Measurements from ENCODE around the gene NBAS.
"Not testable (repeated sequence)": the region's sequence is repeated elsewhere in the genome, so short reads cannot be mapped to it uniquely, and the experiment has no call there.

Gene NBAS

GRCh38 chr2:15298770-15299169, 262.4 kb downstream of the NBAS start:
- no peak for FAIRE-seq

- FAIRE-seq: no peak
Measured at GRCh38 chr2:15293262-15293937, 267.7 kb downstream of the NBAS start.

DNA sequence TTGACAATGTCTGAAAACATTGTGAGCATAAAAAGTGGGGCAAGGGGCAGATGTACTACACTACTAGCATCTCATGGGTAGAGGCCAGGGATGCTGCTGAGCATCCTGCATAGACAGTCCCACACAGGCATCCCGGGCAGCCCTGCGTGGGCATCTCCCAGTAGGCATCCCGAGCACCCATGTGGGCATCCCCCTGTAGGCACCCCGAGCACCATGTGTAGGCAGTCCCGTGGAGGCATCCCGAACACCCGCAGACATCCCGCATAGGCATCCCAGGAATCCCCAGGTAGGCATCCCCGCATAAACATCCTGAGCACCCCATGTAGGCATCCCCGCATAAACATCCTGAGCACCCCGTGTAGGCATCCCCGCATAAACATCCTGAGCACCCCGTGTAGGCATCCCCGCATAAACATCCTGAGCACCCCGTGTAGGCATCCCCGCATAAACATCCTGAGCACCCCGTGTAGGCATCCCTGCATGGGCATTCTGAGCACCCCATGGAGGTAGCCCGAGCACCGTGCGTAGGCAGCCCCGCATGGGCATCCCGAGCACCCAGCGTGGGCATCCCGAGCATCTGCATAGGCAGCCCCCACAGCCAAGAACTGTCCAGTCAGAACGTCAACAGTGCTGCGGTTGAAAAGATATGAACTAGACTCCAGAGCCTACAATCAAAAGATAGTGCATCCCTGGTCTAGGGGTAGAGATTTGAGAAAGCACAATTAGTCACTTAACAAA, 273.5 kb downstream of the NBAS start:
- FAIRE-seq: no peak

DNA sequence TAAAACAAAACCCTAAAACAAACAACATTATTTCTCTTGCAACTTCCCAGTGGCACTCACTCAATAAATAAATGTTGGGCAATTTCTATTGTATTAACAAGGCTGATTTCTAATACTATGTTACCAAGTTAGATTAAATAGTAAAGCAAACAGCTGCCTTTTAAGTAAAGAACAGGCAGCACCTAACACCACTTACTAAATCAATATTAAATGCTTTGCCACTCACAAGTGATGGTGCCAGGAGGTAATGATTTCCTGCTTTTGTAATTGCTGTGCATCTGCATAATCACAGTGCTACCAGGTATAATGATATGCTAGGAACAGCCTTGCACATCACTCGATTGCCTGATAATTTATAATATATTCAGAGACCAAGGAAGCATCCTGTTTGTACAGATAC, 276.5 kb downstream of the NBAS start:
- FAIRE-seq: no peak

DNA sequence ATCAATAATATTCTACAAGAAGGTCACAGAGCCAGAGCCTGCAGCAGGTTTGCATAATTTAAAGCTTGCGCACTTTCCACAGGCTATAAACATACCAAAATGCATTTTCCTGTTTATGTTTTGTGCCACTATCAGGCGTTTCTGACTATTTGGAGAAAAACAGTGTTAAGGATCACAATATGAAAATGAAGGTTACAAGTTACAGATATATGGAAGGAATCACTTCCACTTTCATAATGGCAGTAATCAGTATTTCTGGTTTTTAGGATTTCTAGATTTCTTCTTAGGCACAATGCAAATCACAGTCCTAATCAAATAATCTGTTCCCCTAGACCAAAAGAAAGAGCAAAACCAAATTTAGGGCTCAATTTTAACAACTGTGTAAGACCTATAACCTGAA, 279.5 kb downstream of the NBAS start:
- no peak for FAIRE-seq

GRCh38 chr2:15279201-15279876, 281.8 kb downstream of the NBAS start:
- no peak for FAIRE-seq

GRCh38 chr2:15278296-15278695, 282.8 kb downstream of the NBAS start:
- no peak for FAIRE-seq

DNA sequence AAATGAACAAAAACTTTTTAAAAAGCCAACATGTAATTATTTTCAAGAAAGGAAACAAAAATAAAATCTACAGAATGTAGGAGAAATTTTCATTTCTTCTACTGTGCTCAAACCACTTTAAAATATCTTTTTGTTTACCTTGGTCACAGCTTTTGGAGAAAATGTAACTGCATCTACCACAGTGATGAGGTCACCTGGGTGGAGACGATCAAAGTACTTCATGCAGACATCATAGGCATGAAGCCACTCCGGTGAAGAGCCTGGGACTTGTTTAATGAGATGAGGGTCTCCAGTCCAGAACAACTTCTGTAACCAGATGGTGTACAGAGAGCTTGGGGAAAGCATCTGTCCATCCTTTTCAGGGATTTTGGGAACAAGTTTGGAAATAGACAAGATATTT, 285.8 kb downstream of the NBAS start:
- FAIRE-seq: peak; percentile 6

DNA sequence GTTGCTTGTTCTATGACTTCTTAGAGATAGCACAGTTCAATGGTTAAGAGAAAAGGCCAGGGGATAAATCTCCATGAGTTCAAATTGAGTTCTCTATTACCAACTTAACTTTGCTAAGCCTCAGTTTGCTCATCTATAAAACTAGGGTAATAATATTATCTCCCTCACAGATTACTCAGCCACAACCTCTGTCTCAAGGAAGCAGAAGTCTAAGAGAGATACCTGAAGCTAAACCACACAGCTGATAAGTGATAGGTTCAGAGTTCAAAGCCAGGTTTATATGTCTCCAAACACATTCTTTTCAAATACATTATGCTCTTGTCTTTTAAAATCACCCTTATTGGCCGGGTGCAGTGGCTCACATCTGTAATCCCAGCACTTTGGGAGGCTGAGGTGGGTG, 287.7 kb downstream of the NBAS start:
- no peak for FAIRE-seq

DNA sequence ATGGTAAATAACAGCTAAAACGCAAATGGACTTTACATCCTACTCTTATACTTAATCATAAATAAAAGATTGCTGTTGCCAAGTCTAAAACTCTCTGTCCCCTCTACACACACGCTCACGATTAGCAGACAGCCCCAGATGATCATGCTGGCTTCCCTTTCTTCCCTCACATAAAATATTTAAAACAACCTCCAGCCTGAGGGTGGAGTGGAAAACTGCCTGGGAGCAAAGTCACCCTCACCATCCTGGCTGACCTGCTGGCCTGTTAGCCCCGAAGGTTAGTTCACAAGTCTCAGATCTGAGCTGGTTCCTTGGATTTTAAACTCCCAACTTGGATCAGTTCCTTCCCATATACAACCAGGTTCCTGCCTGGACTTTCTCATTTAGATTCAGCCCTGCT, 288.2 kb downstream of the NBAS start:
- no peak for FAIRE-seq

GRCh38 chr2:15271941-15272542, 289.1 kb downstream of the NBAS start:
- no peak for FAIRE-seq

GRCh38 chr2:15271276-15271675, 289.9 kb downstream of the NBAS start:
- no peak for FAIRE-seq

DNA sequence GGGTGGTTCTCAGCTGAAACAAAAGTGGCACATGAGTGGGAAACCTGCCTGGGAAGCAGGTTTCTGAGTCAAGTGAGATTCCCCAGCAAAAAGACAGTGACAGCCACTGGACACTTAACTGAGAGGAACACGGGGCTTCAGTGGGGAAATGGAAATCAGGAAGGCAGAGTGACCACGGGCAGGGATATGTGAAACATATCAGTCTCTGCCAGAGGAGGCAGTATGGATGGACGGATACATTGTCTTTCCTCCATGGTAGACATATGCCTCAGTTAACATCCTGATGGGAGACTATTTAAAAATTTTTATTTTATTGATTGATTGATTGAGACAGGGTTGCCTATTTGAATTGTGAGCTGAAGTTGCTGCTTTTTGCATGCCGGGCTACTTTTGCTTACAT, 292.1 kb downstream of the NBAS start:
- no peak for FAIRE-seq

- no peak for FAIRE-seq
Measured at GRCh38 chr2:15265889-15266288, 295.2 kb downstream of the NBAS start.

DNA sequence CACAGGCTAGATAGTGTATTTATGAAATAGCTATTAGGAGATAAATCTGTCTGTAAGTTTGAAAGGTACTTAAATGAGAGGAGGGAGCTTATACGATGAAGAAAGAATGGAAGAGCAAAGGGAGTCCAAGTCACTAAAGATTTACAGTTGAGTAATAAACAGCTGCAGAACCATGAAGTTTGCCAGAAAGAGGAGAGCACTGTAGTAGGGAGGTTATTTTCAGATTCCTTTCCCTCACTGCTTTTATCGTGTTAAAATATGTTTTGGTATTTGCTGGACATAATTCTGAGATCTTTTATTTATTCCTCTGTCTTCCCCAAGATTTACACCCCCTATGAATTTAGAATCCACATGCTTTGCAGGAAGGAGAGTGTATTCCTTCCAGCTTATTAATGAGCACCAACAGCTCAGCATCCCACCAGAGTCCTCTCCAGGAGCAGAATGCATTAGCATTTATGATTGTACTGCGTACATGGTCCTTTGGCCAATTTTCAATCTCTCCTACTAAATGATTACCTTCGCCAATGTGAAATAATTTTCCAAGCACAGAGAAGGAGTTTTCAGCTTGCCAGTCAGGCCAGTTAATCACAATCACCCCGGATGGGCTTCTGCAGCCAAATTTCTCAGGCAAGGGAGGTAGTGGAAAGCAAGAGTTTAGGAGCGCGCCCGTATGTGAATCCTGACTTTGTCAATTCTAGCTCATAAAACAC, 297.0 kb downstream of the NBAS start:
- no peak for FAIRE-seq

DNA sequence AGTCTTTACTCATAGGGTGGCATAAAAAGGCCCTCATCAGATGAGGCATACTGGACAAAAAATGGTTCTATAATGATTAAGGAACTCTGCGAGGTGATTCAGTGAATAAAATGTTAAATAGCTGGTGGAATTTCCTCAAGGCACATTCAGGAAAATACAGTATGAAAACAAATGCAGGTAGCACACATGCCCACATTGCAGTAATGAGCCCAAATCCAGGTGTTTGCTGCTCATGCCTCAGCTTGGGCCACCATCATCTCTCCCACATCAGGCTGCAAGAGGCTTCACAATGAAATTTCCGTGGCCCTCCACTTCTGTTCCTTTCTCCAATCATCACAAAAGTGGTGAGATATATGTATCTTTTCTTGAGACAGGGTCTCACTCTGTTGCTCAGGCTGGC, 298.3 kb downstream of the NBAS start:
- FAIRE-seq: no peak

- no peak for FAIRE-seq
Measured at GRCh38 chr2:15260835-15261234, 300.3 kb downstream of the NBAS start.

DNA sequence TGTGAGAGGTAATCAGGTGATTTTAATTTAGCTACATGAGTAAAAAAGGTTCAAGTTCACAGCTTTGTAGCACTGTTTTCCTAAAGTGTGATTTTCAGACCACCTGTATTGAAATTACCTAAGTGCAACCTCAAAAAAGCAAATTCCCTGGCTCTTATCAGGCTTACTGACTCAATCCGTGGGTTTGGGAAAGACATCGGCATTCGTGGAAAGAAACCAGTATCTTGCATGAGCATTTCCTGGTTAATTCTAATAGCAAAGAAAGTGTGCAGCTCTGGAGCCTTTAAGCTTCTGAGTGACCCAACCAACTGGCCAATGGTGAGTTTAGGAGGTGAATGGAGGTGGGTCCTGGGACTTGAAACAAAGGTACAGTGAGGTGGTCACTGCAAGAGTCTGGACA, 300.9 kb downstream of the NBAS start:
- FAIRE-seq: no peak

DNA sequence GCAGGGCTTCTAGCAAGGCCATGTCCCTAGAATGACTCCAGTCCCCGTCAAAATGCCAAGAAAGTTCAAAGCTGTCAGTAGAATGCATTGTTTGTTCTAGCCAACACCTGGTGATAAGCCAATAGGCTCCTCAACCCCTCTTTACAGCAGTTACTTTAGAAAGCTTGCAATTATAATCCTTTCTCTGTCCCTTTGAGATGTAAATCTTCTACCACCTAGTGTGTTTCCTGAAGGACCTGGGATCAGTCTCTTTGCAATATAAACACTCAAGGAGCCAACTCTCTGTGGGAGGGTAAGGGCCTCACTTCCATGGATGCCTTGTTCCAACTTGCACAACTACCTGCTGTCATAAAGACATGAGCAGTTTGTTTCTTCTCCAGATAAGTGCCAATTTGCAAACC, 301.8 kb downstream of the NBAS start:
- FAIRE-seq: no peak

GRCh38 chr2:15258385-15258784, 302.7 kb downstream of the NBAS start:
- FAIRE-seq: not testable (repeated sequence)

GRCh38 chr2:15253835-15254286, 307.3 kb downstream of the NBAS start:
- no peak for FAIRE-seq

DNA sequence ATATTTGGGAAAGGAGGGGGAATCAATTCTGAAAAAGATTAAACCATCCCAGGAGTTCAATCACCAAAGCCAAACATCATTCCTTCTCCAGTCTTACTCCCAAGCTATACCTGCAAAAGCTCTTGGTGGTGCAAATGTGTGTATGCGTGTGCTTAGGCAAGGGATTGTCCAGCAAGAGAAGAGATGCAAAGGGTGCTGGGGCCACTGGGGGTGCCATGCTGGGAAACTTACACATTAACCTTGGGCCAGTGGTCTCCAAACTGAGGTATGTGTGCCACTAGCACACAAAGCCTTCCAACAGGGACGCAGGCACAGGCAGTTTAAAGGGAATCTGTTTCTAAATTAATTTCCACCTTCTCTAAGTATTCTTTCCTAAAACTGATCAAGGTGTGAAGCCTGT, 307.9 kb downstream of the NBAS start:
- FAIRE-seq: no peak

GRCh38 chr2:15251753-15252152, 309.4 kb downstream of the NBAS start:
- FAIRE-seq: no peak
